HUDEP-2 (cell line): Measurements from ENCODE around the gene LCT.
A peak's percentile ranks its signal among the peaks of the same experiment; 100 is the strongest.
"Not testable (repeated sequence)": the region's sequence is repeated elsewhere in the genome, so short reads cannot be mapped to it uniquely, and the experiment has no call there.

Experiments used
- DNase-seq, 76 experiments: peaks; one replicate each; lab custom pipeline; 2025; ENCODE audit not compliant: unreplicated experiment in 76 of 76; lab: John Stamatoyannopoulos, UW

LCT gene

DNA sequence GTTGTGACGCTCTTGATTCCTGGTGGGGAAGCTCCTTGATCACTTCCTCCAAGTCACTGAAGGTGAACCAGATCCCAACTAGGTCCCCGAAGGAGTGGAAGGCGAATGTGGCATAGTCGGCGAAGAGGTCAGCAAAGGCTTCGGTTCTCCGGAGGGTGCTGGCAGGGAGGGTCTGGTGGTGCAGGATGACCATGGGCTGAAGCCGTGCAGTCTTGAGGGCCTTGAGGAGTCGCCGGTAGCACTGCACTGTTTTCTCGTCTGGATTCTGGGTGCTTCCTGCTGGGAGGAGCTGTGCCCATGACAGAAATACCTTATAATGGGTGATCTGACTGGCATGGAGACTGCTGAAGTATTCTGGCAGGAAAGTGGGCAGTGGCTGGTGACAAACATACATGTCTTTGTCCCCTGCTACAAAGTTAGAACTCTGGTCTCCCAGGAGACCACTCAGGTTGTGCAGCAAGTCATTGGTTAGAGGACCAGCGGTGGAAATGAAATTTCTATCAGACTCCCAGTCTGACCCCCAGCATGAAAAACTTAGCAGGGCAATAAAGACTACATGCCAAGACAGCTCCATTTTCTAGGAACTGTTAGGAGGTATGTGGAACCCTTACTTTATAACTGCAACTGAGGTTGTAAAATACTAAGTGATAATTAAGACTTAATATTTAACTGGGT lies at the start of gene LCT:
Gene LCT, minus strand, starts transcription at position 589 of the 675 bp plus-strand sequence. Its CDS starts 15 bp downstream, at position 574.
- no peak for DNase-seq

DNA sequence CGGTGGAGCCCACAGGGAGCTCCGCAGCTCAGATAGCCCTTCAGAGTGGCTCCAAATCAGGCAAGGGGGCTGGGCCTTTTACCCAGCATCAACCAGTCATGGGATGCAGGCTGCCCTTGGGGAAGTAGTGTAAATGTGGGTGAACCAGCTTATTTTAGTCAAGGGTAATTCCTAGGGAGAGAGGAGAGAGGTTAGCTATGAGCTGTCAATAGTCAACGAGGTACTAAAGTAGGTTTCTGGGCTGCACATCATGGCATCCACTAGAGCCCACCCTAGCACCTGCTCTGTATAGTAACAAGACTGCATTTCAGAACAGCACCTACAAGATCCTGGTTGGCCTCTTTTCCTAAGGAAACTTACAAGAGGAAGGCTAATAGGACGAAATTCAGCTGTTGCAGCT lies 48.7 kb upstream of the LCT start:
- DNase-seq: no peak

DNA sequence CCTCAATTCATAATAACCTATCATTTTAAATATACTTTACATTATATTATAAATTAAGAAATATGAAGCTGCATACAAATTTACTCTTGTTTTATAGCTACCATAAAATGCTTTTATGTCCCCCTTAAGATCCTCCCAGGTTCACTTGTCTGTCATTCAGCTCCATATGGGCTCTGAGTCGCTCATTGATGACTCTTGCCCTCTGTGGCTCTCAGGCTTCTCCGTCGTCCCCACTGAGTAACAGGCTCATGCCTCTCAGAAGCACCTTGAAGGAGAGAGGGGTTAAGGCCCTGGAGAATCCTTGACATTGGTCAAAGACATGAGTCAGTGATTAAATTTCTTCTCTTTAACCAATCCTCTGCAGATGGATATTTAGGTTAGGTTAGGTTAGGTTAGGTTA lies 45.4 kb upstream of the LCT start:
- no peak for DNase-seq

DNA sequence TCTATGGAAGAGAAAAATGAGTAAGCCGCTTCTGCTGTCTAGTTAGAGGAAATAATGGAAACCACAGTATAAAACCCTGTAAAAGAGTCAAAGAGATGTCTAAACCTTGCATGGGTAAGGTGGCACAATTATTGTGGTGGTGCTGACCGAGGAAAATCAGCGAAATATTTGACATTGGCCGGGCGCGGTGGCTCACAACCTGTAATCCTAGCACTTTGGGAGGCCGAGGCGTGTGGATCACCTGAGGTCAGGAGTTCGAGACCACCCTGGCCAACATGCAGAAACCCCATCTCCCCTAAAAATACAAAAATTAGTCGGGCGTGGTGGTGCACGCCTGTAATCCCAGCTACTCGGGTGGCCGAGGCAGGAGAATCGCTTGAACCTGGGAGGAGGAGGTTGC lies 39.8 kb upstream of the LCT start:
- DNase-seq: not testable (repeated sequence)

DNA sequence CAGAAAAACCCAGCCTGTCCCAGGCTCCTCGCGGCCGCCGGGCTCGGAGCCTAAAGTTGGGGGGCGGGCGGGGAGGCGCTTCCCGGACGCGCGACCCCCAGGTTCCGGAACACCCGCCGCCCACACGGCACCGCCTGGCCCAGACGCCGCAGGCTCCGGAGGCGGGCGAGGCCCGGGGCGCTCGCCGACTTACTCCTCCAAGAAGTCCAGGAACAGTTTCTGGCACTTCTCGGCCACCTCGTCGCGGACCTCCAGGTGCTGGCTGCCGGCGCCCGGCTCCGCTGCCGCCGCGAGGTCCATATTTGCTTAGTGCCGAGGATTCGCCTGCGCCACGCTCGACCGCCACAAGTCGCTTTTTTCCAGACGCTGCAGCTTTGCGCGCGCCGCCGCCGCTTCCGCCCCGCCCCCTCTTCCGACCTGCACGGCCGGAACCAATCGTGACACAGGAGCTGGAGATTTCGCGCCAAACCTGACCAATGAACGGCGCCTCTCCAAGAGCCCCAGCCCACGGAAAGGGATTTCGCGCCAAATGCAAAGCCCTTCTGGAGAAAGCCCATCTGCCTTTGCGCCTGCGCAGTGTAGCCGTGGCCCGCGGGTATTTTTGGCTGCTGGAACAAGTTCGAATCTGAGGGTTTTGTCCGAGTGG lies 39.2 kb upstream of the LCT start, which contains the start of gene MCM6:
Gene MCM6, minus strand, starts transcription at position 378 of the 646 bp plus-strand sequence. Its CDS starts 78 bp downstream, at position 300.
- peak in 75 of 76 experiments; percentile 58 to 99 (median 97) for DNase-seq

DNA sequence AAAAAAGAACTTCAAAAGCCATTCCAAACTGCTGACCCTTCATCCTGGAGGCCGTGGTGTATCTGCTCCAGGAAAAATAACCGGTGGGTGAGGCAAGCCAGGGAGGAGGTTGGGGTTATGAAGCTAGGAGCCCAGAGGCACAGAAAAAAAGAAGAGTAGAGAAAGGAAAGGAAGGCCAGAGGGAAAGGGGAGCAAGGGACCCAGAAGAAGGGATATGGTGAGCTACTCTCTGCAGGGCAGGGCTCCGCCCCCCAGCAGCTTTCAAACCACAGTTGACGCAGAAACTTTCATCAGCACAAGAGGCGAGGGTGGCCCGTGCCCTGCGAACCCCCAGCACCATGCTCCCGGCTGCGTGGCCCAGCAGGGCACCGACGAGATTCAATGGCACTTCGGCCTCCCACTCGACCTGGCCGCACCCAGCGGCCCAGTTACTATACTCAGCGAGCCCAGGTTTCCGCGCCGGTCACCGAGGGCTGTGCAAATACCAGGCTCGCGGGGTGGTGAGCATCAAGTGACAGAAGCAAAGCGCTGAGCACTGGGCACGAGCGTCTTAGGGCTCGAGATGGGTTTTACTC lies 38.6 kb upstream of the LCT start:
- DNase-seq: peak in 57 of 76 experiments; percentile 5 to 61 (median 33)

DNA sequence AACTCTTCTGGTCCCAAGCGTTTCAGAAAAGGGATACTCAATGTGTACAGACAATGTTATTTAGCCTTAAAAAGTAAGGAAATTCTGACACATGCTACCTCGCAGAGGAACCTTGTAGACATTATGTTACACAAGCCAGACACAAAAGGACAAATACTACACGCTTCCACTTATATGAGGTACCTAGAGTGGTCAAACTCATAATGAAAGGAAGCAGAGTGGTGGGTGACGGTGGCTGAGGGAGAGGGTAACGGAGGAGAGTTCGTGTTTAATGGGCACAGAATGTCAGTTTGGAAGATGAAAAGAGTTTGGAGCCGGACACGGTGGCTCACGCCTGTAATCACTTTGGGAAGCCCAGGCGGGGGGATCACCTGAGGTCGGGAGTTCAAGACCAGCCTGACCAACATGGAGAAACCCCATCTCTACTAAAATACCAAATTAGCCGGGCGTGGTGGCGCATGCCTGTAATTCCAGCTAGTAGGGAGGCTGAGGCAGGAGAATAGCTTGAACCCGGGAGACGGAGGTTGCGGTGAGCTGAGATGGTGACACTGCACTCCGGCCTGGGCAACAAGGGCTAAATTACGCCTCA lies 37.9 kb upstream of the LCT start:
- DNase-seq: no peak

DNA sequence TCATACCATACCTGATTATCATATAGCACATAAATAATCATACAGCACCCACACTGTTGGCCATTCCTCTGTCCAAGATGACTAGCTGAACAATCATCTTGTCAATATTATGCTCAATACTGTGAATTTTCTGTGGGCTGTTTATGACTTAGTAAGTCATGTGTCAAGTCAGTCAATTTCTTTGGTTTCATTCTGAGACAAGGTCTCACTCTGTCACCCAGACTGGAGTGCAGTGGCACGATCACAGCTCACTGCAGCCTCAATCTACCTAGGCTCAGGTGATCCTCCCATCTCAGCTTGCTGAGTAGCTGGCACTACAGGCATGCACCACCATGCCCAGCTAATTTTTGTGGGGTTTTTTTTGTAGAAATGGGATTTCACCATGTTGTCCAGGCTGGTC lies 33.6 kb upstream of the LCT start:
- DNase-seq: no peak

DNA sequence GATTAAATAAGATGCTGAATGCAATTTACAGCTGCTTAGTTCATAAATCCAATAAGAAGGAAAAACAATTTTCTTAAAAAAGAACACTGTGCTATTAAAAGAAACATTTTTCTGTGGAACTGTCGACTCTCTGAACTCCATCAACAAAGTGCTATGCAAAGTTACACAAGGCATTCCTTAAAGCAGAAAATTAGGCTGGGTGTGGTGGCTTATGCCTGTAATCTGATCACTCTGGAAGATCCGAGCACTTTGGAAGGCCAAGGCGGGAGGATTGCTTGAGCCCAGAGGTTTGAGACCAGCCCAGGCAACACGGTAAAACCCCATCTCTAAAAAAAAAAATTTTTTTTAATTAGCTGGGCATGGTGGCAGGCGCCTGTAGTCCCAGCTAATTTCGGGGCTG lies 26.2 kb upstream of the LCT start:
- DNase-seq: no peak

DNA sequence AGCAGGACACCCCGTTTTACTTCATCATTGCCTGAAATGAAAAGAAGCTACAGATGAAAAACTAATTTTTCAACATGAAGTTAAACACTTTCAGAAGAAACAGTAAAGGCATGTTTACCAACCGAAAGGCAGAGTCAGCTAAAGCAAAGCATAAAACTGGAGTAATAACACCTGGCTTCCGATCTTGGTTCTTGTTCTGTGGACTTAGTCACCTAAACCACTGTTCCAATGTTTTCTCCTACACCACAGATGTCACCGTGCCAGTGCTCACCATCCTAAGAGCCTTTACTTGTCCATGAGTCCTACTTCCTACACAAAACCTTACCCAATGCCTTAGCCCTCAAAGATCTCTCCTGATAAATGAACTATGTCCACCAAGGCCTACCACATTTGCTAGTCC lies 25.7 kb upstream of the LCT start:
- DNase-seq: no peak

DNA sequence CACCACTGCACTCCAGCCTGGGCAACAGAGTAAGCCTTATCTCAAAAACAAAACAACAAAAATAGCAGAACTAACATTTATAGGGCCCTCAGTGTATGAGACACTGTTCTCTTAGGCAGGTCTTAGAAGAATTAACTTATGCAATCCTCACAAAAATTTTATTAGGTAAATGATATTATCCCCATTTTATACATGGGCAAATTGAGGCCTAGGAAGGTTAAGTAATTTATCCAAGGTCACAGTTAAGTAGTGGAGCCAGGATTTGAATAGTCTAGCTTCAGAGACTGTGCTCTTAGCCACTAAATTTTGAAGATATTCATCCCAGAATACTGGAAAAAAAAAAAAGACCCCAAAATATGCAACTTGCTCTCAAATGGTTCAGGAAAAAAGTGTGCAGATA lies 16.4 kb upstream of the LCT start:
- DNase-seq: no peak

DNA sequence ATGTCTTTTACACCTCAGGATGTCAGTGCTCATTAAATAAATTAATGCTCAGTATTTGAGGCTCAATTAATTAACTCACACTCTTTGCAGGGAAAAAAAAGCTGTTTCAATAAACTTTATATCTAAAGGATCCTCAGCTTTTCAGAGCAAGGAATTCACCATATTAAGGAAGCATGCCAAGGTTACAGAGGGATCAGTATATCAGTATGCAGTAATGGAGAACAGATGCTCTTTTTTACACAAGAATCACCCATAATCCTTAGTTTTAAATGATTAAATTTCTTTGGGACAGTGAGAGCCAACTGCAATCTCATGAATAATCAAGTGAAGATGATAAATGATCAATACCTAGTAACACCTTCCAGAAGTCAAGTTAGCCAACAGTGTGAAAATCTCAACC lies 14.9 kb upstream of the LCT start:
- DNase-seq: no peak

DNA sequence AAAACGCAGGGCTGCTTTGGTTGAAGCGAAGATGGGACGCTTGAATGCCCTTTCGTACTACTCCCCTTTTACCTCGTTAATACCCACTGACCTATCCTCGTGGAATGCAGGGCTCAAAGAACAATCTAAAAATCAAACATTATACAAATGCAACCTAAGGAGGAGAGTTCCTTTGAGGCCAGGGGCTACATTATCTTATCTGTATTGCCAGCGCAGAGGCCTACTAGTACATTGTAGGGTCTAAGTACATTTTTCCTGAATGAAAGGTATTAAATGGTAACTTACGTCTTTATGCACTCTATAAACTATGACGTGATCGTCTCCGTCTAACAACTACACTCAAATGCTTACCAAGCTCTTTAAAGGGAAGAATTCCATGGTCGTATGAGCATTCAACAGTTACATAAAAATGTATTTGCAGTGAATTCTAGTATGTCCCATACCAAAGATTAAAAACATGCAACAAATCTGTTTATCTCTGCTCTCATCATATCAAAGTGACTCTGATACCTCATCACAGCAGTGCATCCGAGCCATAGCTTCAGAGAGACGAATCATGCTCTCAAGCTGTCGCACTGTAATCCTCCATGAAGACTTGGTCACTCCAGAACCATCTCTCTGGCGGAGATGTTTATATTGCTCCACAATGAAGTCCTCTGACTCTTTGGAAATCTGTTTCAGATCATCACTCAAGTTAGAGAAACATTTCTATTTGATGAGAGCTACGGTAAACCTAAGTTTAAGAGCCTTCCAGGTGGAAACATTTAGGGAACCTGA lies 14.1 kb upstream of the LCT start:
- no peak for DNase-seq

DNA sequence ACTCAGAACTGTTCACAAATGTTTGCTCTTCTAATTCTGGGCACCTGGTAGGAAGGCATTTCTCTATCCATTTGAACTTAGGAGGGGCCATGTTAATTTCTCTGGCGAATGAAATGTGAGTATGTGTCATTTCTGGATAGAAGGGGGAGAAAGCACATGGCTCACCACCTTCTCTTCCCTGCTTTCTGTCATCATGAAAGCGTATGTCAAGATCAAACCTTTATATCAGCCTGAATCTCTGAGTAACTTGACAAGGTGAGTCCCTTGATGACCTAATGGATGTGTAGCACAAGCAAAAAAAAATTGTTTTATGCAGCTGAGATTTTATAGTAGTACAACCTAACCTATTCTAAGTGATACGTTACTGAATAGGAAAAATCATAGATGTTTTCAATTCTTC lies 12.1 kb upstream of the LCT start:
- no peak for DNase-seq

DNA sequence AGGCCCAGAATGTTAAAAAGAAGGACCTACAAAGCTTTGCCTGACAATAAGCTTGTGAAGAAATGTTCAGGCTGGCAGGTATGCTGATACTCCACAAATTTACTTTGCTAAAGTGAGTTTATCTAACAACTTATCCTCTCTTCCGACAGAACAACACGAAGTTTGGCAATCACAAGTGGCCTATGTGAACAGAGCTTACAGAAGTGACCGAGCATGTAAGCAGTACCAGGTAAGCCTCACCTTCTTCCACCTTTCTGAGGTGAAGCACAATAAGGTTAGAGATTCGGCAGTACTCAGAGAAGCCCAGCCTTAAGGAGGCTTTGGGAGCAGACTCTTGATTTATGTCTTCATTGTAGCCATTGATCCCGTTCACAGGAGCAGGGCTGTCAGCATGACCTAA lies 9.0 kb upstream of the LCT start:
- no peak for DNase-seq

DNA sequence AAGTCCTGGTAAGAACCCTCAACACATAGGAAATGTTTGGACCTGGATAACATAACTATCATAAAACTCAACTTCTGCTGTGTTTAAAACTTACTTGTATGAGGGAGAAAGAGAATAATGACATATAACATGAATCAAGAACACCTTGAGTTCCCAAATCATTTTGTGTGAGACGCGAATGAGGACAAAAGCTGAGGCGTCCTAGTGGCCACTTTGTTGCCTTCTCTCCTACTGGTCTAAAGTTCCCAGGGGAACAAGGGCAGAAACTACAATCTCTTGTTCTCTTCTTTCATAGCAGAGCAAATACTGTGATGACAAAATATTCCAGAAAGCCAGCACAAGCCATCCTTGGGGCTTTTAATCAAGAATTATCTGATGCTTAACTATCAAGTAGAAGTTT lies 8.3 kb upstream of the LCT start:
- no peak for DNase-seq

DNA sequence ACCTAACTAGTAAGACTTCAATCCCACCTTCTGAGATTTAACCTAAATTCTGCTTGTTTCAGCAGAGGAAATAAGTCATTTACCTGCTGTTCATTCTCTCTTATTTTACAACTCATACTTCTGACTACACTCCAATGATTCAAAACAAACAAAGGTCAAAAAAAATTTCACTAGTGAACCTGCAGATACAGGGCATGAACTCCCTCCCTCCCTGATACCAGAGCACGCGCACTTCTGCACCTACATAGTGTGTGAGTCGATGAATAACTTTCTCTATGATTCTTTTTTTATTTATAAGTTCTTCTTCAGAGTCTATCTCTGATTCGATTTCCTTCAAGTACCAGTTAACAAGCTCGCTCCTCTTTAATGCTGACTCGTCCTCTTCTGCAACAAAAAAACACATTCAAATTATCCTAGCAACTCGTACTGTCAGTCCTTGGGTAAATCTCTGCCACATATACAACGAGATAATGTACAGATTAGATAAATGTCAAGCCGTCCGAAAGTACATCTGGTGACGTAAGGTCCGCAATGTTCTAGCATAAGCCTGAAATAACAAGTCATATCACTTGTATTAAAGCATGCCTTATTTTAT lies 7.4 kb upstream of the LCT start:
- DNase-seq: no peak

DNA sequence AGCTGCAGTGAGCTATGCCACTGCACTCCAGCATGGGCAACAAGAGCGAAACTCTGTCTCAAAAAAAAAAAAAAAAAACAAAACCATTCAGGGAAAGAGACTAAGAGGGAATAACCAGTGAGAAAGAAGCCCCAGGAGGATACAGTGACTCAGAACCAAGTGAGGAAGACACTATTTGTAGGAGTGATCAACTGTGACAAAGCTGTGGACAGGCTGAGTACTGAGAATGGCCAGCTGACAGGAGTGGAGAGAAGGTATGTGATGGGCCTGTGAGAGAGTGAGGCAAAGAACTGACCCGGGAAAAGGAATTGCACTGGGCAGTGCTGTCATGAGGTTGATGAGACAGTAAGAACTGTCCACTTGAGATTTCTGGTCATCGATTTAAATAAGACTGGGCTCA lies 6.7 kb upstream of the LCT start:
- DNase-seq: no peak

DNA sequence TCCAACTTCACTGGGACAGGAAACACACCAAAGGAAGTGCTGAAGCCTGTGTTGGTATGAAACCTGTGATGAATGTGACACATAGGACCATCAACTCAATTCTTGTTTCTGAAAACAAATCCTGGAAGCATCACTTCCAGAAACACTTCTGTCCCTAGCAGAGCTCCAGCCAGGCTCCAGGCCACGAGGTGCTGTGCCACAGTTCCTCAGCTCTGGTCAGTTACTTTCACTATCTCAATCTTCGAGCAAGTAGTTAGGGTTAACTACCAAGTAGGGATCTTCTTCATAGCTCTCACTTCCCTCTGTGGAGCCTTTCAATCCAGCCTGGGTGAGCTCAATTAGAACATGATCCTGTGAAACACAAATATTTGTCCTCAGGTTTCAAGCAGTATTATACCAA lies 3.6 kb upstream of the LCT start:
- no peak for DNase-seq

DNA sequence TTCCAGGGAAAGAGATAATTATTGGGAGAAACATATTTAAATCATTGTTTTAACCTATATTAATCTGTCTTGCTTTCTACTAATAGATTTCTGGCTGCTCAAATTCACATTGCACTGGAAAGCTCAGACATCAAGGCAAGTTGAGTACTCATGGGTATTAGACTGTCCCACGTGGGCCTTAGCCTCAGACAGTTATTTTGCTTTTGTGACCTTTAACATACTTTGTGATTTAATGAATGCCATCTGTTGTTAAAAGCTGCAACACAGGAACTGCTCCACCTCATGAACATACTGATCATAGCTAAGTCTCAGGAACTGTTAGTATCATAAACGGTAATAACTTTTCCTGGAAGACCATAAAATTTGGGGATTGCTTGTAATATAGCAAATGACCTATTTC lies 2.7 kb upstream of the LCT start:
- no peak for DNase-seq

DNA sequence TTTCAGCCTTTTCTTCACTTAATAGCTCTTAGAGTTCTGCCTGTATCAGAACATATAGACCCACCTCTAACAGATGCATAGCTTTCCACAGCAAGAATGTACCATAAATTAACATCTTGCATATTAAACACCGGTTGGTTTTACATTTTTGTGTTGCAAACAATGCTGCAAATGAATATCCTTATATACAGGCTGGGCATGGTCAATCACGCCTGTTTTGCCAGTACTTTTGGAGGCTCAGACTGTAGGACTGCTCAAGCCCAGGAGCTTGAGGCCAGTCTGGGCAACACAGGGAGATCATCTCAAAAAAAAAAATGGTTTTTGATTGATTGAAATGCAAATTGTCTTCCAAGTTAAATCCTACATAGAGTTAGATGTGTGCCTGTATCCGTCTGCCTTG lies 1.5 kb upstream of the LCT start:
- no peak for DNase-seq
